Fibroblast of lung (primary cell): ENCODE measurements around the gene JDP2. TPM values are rescaled to one million over a fixed set of nuclear protein-coding genes. Genes with fewer than 3 reads are reported as not detected.

ENCODE experiments used
- DNase-seq, 2 donors: peaks; one replicate each; pipeline versions ENCODE4 v3.0.0 to v3.0.0-alpha.2; 2010; ENCODE audit warnings: low read depth in 2 of 2
- H2AFZ ChIP-seq: 2 replicates; pipeline ENCODE4 v1.5.1; 2012; ENCODE audit warnings: low read length, control low read depth, inconsistent platforms
- H3K27ac ChIP-seq: 2 replicates; pipeline ENCODE4 v1.5.1; 2011; ENCODE audit warnings: low read length, control low read depth; ENCODE audit not compliant: insufficient read depth
- H3K27me3 ChIP-seq: 2 replicates; pipeline ENCODE4 v1.5.1; 2011; ENCODE audit warnings: mild to moderate bottlenecking, low read length; ENCODE audit not compliant: control insufficient read depth, insufficient read depth
- H3K36me3 ChIP-seq: 2 replicates; pipeline ENCODE4 v1.5.1; 2011; ENCODE audit warnings: low read length; ENCODE audit not compliant: control insufficient read depth, insufficient read depth
- H3K4me1 ChIP-seq: 2 replicates; pipeline ENCODE4 v1.5.1; 2011; ENCODE audit warnings: low read length; ENCODE audit not compliant: control insufficient read depth, insufficient read depth; ENCODE audit errors: extremely low read depth
- H3K4me2 ChIP-seq: 2 replicates; pipeline ENCODE4 v1.5.1; 2011; ENCODE audit warnings: low read length, control low read depth; ENCODE audit not compliant: insufficient read depth; ENCODE audit errors: extremely low read depth
- H3K4me3 ChIP-seq, 4 experiments: fragments of 200-600 bp in 1 of 4; sonication (generic) in 1 of 4; replicated peaks in 1 of 4; 2 replicates each; pipeline ENCODE4 v1.5.1; 2011 to 2016; ENCODE audit warnings: low read length in 4 of 4, low read depth in 3 of 4, mild to moderate bottlenecking in 3 of 4, control low read depth in 2 of 4, inconsistent platforms in 1 of 4, mixed read lengths in 1 of 4; ENCODE audit not compliant: insufficient read depth in 1 of 4; ENCODE audit errors: control extremely low read depth in 1 of 4
- H3K79me2 ChIP-seq: 2 replicates; pipeline ENCODE4 v1.5.1; 2012; ENCODE audit warnings: mild to moderate bottlenecking, low read length, inconsistent platforms; ENCODE audit not compliant: control insufficient read depth, insufficient read depth
- H3K9ac ChIP-seq: 2 replicates; pipeline ENCODE4 v1.5.1; 2011; ENCODE audit warnings: mild to moderate bottlenecking, low read length, control low read depth; ENCODE audit not compliant: insufficient read depth
- H3K9me3 ChIP-seq: 2 replicates; pipeline ENCODE4 v1.5.1; 2012; ENCODE audit warnings: low read depth, low read length; ENCODE audit not compliant: control insufficient read depth, insufficient read depth
- H4K20me1 ChIP-seq: 2 replicates; pipeline ENCODE4 v1.5.1; 2011; ENCODE audit warnings: low read length; ENCODE audit not compliant: control insufficient read depth, insufficient read depth; ENCODE audit errors: extremely low read depth
- EZH2 ChIP-seq: IDR thresholded peaks from 2 replicates; pipeline ENCODE4 v1.5.1; 2012; ENCODE audit warnings: low read length, control low read depth, mild to moderate bottlenecking; ENCODE audit errors: missing control alignments
- polyA plus RNA-seq, 2 donors: library from polyadenylated mRNA; depleted of rRNA in 1 of 2; stranded (reverse) in 1 of 2; unstranded in 1 of 2; fragments of >200 nt; gene quantifications; 2 replicates each; pipeline ENCODE4 v1.2.1, GENCODE V29; 2011 to 2012; ENCODE audit warnings: missing spikeins in 1 of 2
- total RNA-seq: library from RNA; depleted of rRNA; stranded (reverse); fragments of >200 nt; gene quantifications from 2 replicates; pipeline ENCODE4 v1.2.1, GENCODE V29; 2014
- TF ChIP-seq, protein P1 (sequence below), 2 donors: IDR thresholded peaks in 1 of 2; conservative IDR thresholded peaks in 1 of 2; 1 replicate in 1 of 2; 2 replicates in 1 of 2; pipeline ENCODE4 v1.5.1; 2011 to 2012; ENCODE audit warnings: low read length in 2 of 2, control low read depth in 1 of 2, inconsistent platforms in 1 of 2, low read depth in 1 of 2, mild to moderate bottlenecking in 1 of 2

JDP2 gene
- total and polyA plus RNA-seq, 2 donors (not counting 1 experiment from before 2014, with no cell fraction given) = 40.8 to 95.3 TPM

DNA sequence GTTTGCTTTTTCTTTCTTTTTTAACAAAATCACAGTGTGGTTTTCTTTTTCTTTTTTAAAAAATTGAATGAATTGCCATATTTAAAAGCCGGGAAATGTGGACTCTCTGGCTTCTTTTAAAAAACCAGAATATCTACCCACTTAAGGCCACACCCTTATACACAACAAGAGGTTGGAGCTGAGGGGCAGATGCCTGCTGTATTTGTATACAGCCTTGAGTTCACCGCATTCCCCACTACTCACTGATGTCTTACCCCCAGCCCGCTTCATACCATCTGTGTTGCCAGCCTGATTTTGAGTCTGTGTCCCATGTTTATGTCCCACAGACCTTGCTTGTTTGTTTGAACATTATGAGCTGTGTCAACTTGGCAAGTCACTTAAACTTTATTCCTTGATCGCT is 14.3 kb downstream of the JDP2 start:
- peak overlapping the region; percentile 82 for H3K27ac ChIP-seq
- H2AFZ ChIP-seq = no peak overlapping the region
- H3K4me3 ChIP-seq = no peak overlapping the region
- H3K36me3 ChIP-seq = peaks cover 3% of the 10 kb centered on the region
- H3K79me2 ChIP-seq = no peaks in the 10 kb centered on the region
- no peaks in the 10 kb centered on the region for H4K20me1 ChIP-seq
- no peak for DNase-seq
- H3K4me2 ChIP-seq = no peak overlapping the region
- no peak overlapping the region for H3K9ac ChIP-seq
- H3K4me1 ChIP-seq = peaks cover 12% of the 10 kb centered on the region
- no peaks in the 10 kb centered on the region for H3K9me3 ChIP-seq
- H3K27me3 ChIP-seq = no peaks in the 10 kb centered on the region
- no peak for TF ChIP-seq EZH2
- TF ChIP-seq, protein P1, sequence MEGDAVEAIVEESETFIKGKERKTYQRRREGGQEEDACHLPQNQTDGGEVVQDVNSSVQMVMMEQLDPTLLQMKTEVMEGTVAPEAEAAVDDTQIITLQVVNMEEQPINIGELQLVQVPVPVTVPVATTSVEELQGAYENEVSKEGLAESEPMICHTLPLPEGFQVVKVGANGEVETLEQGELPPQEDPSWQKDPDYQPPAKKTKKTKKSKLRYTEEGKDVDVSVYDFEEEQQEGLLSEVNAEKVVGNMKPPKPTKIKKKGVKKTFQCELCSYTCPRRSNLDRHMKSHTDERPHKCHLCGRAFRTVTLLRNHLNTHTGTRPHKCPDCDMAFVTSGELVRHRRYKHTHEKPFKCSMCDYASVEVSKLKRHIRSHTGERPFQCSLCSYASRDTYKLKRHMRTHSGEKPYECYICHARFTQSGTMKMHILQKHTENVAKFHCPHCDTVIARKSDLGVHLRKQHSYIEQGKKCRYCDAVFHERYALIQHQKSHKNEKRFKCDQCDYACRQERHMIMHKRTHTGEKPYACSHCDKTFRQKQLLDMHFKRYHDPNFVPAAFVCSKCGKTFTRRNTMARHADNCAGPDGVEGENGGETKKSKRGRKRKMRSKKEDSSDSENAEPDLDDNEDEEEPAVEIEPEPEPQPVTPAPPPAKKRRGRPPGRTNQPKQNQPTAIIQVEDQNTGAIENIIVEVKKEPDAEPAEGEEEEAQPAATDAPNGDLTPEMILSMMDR (conservative IDR thresholded peaks at IDR 0.05 in 1 of 2, IDR thresholded peaks at IDR 0.05 in 1 of 2; ENCODE audit: low read depth in 1 of 2, low read length in 2 of 2) = no peak

DNA sequence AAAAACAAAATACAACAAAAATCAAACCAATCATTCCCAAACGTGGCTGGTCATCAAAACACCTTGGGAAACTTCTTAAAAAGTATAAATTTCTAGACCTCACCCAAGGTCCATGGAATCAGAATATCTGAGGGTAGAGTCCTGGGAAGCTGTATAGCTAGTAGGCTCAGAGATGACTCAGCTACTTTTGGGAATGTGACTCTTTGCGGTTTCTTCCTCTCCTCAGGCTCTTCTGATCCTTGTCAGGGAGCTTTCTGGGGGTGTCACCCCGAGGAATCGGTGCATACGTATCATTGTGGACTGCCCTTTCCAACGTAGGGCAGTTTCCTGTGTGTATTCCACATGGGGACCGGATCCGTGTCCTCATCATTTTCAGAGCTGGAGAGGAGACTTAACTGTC is 14.8 kb downstream of the JDP2 start:
- H3K9me3 ChIP-seq = no peaks in the 10 kb centered on the region
- no peak overlapping the region for H3K4me2 ChIP-seq
- peaks cover 12% of the 10 kb centered on the region for H3K4me1 ChIP-seq
- H3K79me2 ChIP-seq = no peaks in the 10 kb centered on the region
- no peaks in the 10 kb centered on the region for H3K27me3 ChIP-seq
- H4K20me1 ChIP-seq = no peaks in the 10 kb centered on the region
- TF ChIP-seq EZH2 = no peak
- TF ChIP-seq, protein P1 (conservative IDR thresholded peaks at IDR 0.05 in 1 of 2, IDR thresholded peaks at IDR 0.05 in 1 of 2; ENCODE audit: low read depth in 1 of 2, low read length in 2 of 2) = no peak
- peaks cover 3% of the 10 kb centered on the region for H3K36me3 ChIP-seq
- H2AFZ ChIP-seq = no peak overlapping the region
- no peak overlapping the region for H3K4me3 ChIP-seq
- H3K27ac ChIP-seq = peak overlapping the region; percentile 3
- peak in 1 of 2 donors; percentile 52 for DNase-seq
- no peak overlapping the region for H3K9ac ChIP-seq

DNA sequence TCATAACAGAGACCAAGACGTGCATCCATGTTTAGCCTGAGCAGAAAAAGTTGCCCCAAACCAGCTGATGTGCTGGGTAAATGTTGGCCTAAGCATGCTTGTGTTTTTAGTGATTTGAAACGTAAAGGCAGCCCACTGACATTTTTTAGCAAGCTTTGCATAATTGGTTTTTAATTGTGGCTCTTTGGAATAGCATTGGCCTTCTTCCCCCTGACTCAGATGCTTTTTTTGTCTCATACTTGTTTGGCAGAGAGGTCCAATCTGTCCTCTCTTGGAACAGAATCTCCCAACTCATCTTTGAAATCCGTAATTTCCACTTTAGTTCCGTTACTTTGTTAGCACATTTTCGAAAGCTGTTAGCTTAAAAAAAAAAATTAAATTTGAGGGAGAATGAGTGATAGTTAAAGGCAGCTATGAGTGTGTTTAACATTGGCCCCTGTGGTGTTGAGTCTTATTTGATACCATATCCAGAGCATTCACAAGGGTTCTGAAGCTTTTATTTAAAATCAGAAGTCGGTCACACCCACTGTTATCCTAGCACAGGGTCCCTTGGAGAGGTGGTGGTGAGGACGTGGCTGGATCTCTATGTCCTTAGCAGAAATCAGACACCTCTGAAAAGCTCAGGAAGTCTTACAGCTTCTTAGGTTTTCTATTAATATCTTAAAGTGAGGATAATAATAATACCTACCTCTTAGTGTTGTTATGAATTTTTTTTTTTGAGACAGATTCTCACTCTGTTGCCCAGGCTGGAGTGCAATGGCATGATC is 15.6 kb downstream of the JDP2 start:
- Histone ChIP-seq H3K27me3 (no peaks in the 10 kb centered on the region), H3K4me1 (peaks cover 12% of the 10 kb centered on the region), H2AFZ (no peak overlapping the region), H3K9ac (no peak overlapping the region), H3K36me3 (peaks cover 3% of the 10 kb centered on the region), H3K4me3 (no peak overlapping the region), H3K9me3 (no peaks in the 10 kb centered on the region), H3K27ac (peak overlapping the region; percentile 3), H3K79me2 (no peaks in the 10 kb centered on the region), H3K4me2 (no peak overlapping the region), H4K20me1 (no peaks in the 10 kb centered on the region)
- no peak for TF ChIP-seq EZH2
- TF ChIP-seq, protein P1 (conservative IDR thresholded peaks at IDR 0.05 in 1 of 2, IDR thresholded peaks at IDR 0.05 in 1 of 2; ENCODE audit: low read depth in 1 of 2, low read length in 2 of 2) = no peak
- DNase-seq = peak in 1 of 2 donors; percentile 32
